Stimulated activated CD4-positive, alpha-beta T cell treated with anti-CD3 and anti-CD28 coated beads, TNF-alpha, amount 100 ng/mL, for 48 hours (primary cell): ENCODE measurements around the gene SNX14.

ENCODE experiments used
- DNase-seq, 3 donors: peaks; one replicate each; pipeline ENCODE4 v3.0.0-alpha.2; 2020; ENCODE audit warnings: low read depth in 3 of 3

The SNX14 gene

GRCh38 chr6:85464722-85465150 lies 128.9 kb downstream of the SNX14 start:
- peak in 2 of 3 donors; percentile 32 to 38 for DNase-seq

DNA sequence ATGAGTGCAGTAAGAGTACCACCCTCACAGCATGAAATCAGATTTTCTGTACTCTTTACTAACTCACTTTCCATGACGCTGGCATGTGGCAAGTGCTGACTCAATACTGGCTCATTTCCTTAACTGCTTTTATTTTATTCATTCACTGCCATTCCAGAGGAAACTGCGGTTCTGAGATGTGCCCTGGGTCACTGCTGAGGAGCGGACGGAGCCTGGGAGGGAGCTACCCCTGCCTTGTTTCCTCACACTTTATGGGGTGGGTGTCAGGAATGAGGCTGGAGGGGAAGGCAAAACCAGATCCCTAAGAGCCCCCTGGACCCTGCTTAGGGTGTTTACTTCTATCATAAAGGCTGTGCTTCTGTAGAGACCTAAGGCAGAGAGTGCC lies 129.4 kb downstream of the SNX14 start:
- peak in 2 of 3 donors; percentile 39 to 48 for DNase-seq

DNA sequence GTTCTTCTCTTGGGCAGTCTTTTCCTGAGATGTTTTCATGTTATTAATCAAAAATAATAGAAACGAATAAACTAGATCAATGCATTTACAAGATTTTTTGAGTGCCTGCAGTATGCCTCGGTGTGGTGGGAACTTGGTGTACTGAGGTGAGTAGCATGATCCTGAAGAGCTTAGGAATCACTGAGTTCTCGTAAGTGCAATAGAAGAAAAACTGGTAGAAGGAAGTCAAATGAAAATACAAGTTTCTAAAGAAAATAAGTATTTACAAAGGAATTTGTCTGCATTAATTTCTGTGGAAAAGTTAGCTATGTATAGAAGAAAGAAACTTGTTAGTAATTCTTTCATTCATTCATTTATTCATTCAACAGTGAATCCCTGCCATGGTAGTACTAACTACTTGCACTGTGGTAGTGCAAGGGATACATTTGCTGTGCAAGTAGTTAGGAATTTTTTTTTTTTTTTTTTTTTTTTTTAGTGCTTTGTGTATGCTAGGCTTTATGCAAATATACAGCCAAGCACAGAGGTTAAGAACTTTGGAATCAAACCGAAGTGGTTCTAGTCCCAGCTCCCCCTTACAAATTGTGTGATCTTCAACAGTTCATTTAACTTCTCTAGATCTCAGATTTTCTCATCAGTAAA lies 129.9 kb downstream of the SNX14 start:
- DNase-seq: no peak

DNA sequence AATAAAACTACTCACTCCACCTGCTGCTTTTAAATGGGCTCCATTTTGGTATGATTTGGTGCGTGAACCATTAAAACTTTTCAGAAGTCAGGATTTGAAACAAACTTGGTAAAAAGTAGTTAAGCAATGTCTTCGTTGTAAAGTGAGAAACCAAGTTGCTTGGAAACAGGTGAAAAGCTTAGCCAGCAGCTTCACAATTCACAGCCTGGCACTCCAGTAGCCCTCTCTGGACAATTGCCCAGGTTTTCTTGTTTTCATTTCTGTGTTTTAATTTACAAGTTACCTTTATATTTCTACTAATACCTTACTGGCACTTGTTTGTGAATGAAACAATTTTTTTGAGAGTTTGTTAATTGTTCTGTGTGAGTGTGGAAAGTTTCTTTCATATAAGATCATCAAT lies 131.0 kb downstream of the SNX14 start:
- no peak for DNase-seq

- no peak for DNase-seq
These were observed 131.9 kb downstream of the SNX14 start for GRCh38 chr6:85461798-85462170.

GRCh38 chr6:85460921-85461797 lies 132.5 kb downstream of the SNX14 start:
- no peak for DNase-seq

GRCh38 chr6:85460154-85460920 lies 133.3 kb downstream of the SNX14 start:
- DNase-seq: no peak

- no peak for DNase-seq
These were observed 134.3 kb downstream of the SNX14 start for GRCh38 chr6:85459224-85459901.

GRCh38 chr6:85458782-85459181 lies 134.9 kb downstream of the SNX14 start:
- no peak for DNase-seq

DNA sequence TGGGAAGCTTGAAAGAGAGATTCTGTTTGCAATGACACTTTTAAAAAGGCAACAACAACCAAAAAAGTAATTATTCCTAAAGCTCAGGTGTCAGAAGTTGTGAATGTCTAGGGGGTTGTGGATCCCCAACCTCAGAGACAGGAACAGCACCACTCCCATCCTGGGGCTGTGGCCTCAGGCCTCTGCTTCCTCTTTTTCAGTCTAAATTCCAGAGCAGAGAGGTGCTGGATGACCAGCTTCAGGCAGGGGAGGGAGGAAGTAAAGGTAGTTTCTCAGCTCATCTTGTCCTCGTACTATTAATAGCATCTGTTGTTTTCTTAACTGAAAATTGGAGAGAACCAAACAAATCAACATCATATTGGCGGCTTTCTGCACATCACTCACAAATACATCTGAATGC lies 135.5 kb downstream of the SNX14 start:
- no peak for DNase-seq

GRCh38 chr6:85456782-85457181 lies 136.9 kb downstream of the SNX14 start:
- DNase-seq: no peak
